ENCODE results near the gene KIF26A. TPM values are rescaled to one million over a fixed set of nuclear protein-coding genes. Genes with fewer than 3 reads are reported as not detected.
"Not testable (repeated sequence)": the region's sequence is repeated elsewhere in the genome, so short reads cannot be mapped to it uniquely, and the experiment has no call there.

The KIF26A gene
- total RNA-seq, 3 donors from 2014 or later = 1.4 to 4.6 (median 2.2) TPM

- intact Hi-C loops (cut with DNase I; ENCODE audit: low total_unique reads) = no loop called here
Observed at GRCh38 chr14:104203071-104203425, 64.7 kb downstream of the KIF26A start.

GRCh38 chr14:104204660-104205149, 66.3 kb downstream of the KIF26A start:
- H3K4me1 ChIP-seq = peaks cover 0 to 4% of the 10 kb centered on the region in 2 donors
- intact Hi-C loops (cut with DNase I; ENCODE audit: low total_unique reads) = no loop called here
- TF ChIP-seq POLR2AphosphoS5 (IDR thresholded peaks at IDR 0.05) (no peak), CTCF (IDR thresholded peaks at IDR 0.05) (no peak), POLR2A (IDR thresholded peaks at IDR 0.05) (no peak)

More at GRCh38 chr14:104203071-104203425, 64.7 kb downstream of the KIF26A start:
- Histone ChIP-seq H3K27ac (no peak overlapping the region), H3K27me3 (peaks cover 0 to 28% of the 10 kb centered on the region in 2 donors), H3K4me1 (peaks cover 0 to 4% of the 10 kb centered on the region in 2 donors), H3K36me3 (no peaks in the 10 kb centered on the region), H3K9me3 (no peaks in the 10 kb centered on the region), H3K4me3 (no peak overlapping the region)
- TF ChIP-seq POLR2AphosphoS5 (IDR thresholded peaks at IDR 0.05) (no peak), POLR2A (IDR thresholded peaks at IDR 0.05) (no peak), CTCF (IDR thresholded peaks at IDR 0.05) (no peak)
- no peak for DNase-seq (ENCODE audit: low spot score in 2 of 2)

GRCh38 chr14:104205781-104206180, 67.4 kb downstream of the KIF26A start:
- Histone ChIP-seq H3K27ac (no peak overlapping the region), H3K27me3 (peaks cover 0 to 22% of the 10 kb centered on the region in 2 donors), H3K36me3 (no peaks in the 10 kb centered on the region), H3K9me3 (no peaks in the 10 kb centered on the region), H3K4me3 (no peak overlapping the region), H3K4me1 (peaks cover 0 to 4% of the 10 kb centered on the region in 2 donors)
- intact Hi-C loops (cut with DNase I; ENCODE audit: low total_unique reads) = no loop called here
- TF ChIP-seq CTCF (IDR thresholded peaks at IDR 0.05) (no peak), POLR2AphosphoS5 (IDR thresholded peaks at IDR 0.05) (no peak), POLR2A (IDR thresholded peaks at IDR 0.05) (no peak)
- no peak for DNase-seq (ENCODE audit: low spot score in 2 of 2)

More at GRCh38 chr14:104204660-104205149, 66.3 kb downstream of the KIF26A start:
- Histone ChIP-seq H3K36me3 (no peaks in the 10 kb centered on the region), H3K27ac (no peak overlapping the region), H3K4me3 (no peak overlapping the region), H3K9me3 (no peaks in the 10 kb centered on the region), H3K27me3 (peaks cover 0 to 15% of the 10 kb centered on the region in 2 donors)
- no peak for DNase-seq (ENCODE audit: low spot score in 2 of 2)

- intact Hi-C loops (cut with DNase I; ENCODE audit: low total_unique reads) = no loop called here
- no peak overlapping the region for H3K27ac ChIP-seq
- H3K36me3 ChIP-seq = no peaks in the 10 kb centered on the region
- DNase-seq (ENCODE audit: low spot score in 2 of 2) = no peak
- H3K4me3 ChIP-seq = no peak overlapping the region
- TF ChIP-seq CTCF (IDR thresholded peaks at IDR 0.05) (no peak), POLR2A (IDR thresholded peaks at IDR 0.05) (no peak), POLR2AphosphoS5 (IDR thresholded peaks at IDR 0.05) (no peak)
- H3K27me3 ChIP-seq = peaks cover 0 to 18% of the 10 kb centered on the region in 2 donors
- no peaks in the 10 kb centered on the region for H3K9me3 ChIP-seq
- H3K4me1 ChIP-seq = peaks cover 0 to 4% of the 10 kb centered on the region in 2 donors
Observed at GRCh38 chr14:104206281-104206904, 68.0 kb downstream of the KIF26A start.

GRCh38 chr14:104207142-104208014, 69.0 kb downstream of the KIF26A start:
- no peaks in the 10 kb centered on the region for H3K36me3 ChIP-seq
- intact Hi-C loops (cut with DNase I; ENCODE audit: low total_unique reads) = no loop called here
- H3K27ac ChIP-seq = no peak overlapping the region
- no peaks in the 10 kb centered on the region for H3K9me3 ChIP-seq
- no peak for DNase-seq (ENCODE audit: low spot score in 2 of 2)
- peaks cover 0 to 19% of the 10 kb centered on the region in 2 donors for H3K27me3 ChIP-seq
- H3K4me1 ChIP-seq = no peaks in the 10 kb centered on the region
- TF ChIP-seq POLR2A (IDR thresholded peaks at IDR 0.05) (no peak), POLR2AphosphoS5 (IDR thresholded peaks at IDR 0.05) (no peak), CTCF (IDR thresholded peaks at IDR 0.05) (no peak)
- H3K4me3 ChIP-seq = no peak overlapping the region

GRCh38 chr14:104208015-104208295, 69.6 kb downstream of the KIF26A start:
- intact Hi-C loops (cut with DNase I; ENCODE audit: low total_unique reads); H3K9me3 ChIP-seq; H3K4me1 ChIP-seq; H3K4me3 ChIP-seq; DNase-seq (ENCODE audit: low spot score in 2 of 2); H3K36me3 ChIP-seq; H3K27ac ChIP-seq: not testable (repeated sequence)
- H3K27me3 ChIP-seq = peaks cover 0 to 24% of the 10 kb centered on the region in 2 donors

GRCh38 chr14:104208331-104208730, 69.9 kb downstream of the KIF26A start:
- intact Hi-C loops (cut with DNase I; ENCODE audit: low total_unique reads); H3K27ac ChIP-seq; H3K4me3 ChIP-seq; H3K9me3 ChIP-seq; H3K4me1 ChIP-seq; DNase-seq (ENCODE audit: low spot score in 2 of 2); H3K36me3 ChIP-seq: not testable (repeated sequence)
- peaks cover 0 to 28% of the 10 kb centered on the region in 2 donors for H3K27me3 ChIP-seq

Measured in breast epithelium (tissue), 4 donors.